DOHH2 (cell line): ENCODE measurements around the gene IRX3.

ENCODE experiments used
- H3F3A ChIP-seq: fragments of 200-600 bp; sonication (generic), shearing (Covaris generic); 2 replicates; pipeline ENCODE4 v1.6.0; 2016; ENCODE audit warnings: antibody characterized with exemption, mild to moderate bottlenecking; ENCODE audit not compliant: control insufficient read depth, insufficient read depth
- H3K27ac ChIP-seq: fragments of 200-600 bp; sonication (generic); 2 replicates; pipeline ENCODE4 v1.5.1; 2014; ENCODE audit warnings: low read depth, mild to moderate bottlenecking, low read length, moderate library complexity
- H3K27me3 ChIP-seq: fragments of 200-600 bp; sonication (generic); 2 replicates; pipeline ENCODE4 v1.6.1; 2014; ENCODE audit warnings: mild to moderate bottlenecking, low read length, mixed read lengths; ENCODE audit not compliant: control insufficient read depth
- H3K36me3 ChIP-seq: fragments of 200-600 bp; sonication (generic); 2 replicates; pipeline ENCODE4 v1.6.1; 2014; ENCODE audit warnings: mild to moderate bottlenecking, low read length, moderate library complexity, mixed read lengths; ENCODE audit not compliant: control insufficient read depth
- H3K4me1 ChIP-seq: fragments of 200-600 bp; sonication (generic); 2 replicates; pipeline ENCODE4 v1.6.1; 2014; ENCODE audit warnings: mild to moderate bottlenecking, low read length, mixed read lengths; ENCODE audit not compliant: control insufficient read depth
- H3K4me2 ChIP-seq: fragments of 200-600 bp; sonication (generic); 2 replicates; pipeline ENCODE4 v1.6.0; 2014; ENCODE audit warnings: mild to moderate bottlenecking, low read length, moderate library complexity
- H3K4me3 ChIP-seq: fragments of 200-600 bp; sonication (generic); 2 replicates; pipeline ENCODE4 v1.5.1; 2014; ENCODE audit warnings: mild to moderate bottlenecking, low read length, mixed read lengths
- H3K79me2 ChIP-seq: fragments of 200-600 bp; sonication (generic); 2 replicates; pipeline ENCODE4 v1.6.1; 2014; ENCODE audit warnings: mild to moderate bottlenecking, low read length, mixed read lengths; ENCODE audit not compliant: control insufficient read depth
- H3K9me2 ChIP-seq: fragments of 200-600 bp; sonication (generic); replicated peaks from 2 replicates; pipeline ENCODE4 v1.6.1; 2014; ENCODE audit warnings: mild to moderate bottlenecking, low read length, mixed read lengths; ENCODE audit not compliant: control insufficient read depth
- H3K9me3 ChIP-seq: fragments of 200-600 bp; sonication (generic); 2 replicates; pipeline ENCODE4 v1.6.1; 2014; ENCODE audit warnings: antibody characterized with exemption, low read length, mixed read lengths; ENCODE audit not compliant: control insufficient read depth, insufficient read depth
- H4K20me1 ChIP-seq: fragments of 200-600 bp; sonication (generic); 2 replicates; pipeline ENCODE4 v1.6.0; 2014; ENCODE audit warnings: low read depth, mild to moderate bottlenecking, antibody characterized with exemption, low read length, moderate library complexity; ENCODE audit not compliant: control insufficient read depth, insufficient read depth
- EZH2phosphoT487 ChIP-seq: fragments of 200-600 bp; sonication (generic); IDR thresholded peaks from 2 replicates; pipeline ENCODE4 v1.6.1; 2017; ENCODE audit warnings: borderline replicate concordance, mild to moderate bottlenecking, antibody characterized with exemption, low read length, moderate library complexity, mixed read lengths
- TF ChIP-seq, protein P1 (sequence below): fragments of 200-600 bp; sonication (generic); IDR thresholded peaks from one replicate; pipeline ENCODE4 v1.5.1; 2014; ENCODE audit warnings: antibody characterized with exemption, mild to moderate bottlenecking, low read depth, low read length; ENCODE audit not compliant: poor library complexity, severe bottlenecking

Gene IRX3

DNA sequence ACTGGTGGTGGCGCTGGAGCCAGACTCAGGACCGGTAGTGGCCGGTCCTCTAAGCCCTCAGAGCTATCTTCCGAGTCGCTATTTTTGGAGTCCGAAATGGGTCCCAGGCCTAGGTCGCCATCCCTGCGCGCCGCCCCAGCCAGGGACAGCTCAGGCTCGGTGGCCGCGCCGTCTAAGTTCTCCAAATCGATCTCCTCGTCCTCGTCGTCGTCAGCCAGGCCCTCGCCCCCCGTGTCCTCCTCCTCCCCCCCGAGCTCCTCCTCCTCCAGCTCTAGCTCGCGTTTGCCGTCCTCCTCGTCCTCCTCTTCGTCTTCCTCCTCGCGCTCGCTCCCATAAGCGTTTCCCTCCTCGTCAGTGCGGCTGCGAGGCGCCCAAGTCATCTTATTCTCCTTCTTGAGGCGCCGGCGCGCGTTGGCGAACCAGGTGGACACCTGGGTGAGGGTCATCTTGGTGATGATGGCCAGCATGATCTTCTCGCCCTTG, 1.6 kb downstream of the IRX3 start:
- Histone ChIP-seq H3K9me2 (no peaks in the 10 kb centered on the region), H3K4me2 (no peak overlapping the region), H3K36me3 (no peaks in the 10 kb centered on the region), H3K27ac (no peak overlapping the region), H4K20me1 (no peaks in the 10 kb centered on the region), H3K79me2 (no peaks in the 10 kb centered on the region), H3K4me1 (no peaks in the 10 kb centered on the region), H3K4me3 (no peak overlapping the region), H3K27me3 (no peaks in the 10 kb centered on the region), H3K9me3 (peaks cover 13% of the 10 kb centered on the region; the same call in 1 of the 2 replicates), H3F3A (no peaks in the 10 kb centered on the region)
- TF ChIP-seq, protein P1, sequence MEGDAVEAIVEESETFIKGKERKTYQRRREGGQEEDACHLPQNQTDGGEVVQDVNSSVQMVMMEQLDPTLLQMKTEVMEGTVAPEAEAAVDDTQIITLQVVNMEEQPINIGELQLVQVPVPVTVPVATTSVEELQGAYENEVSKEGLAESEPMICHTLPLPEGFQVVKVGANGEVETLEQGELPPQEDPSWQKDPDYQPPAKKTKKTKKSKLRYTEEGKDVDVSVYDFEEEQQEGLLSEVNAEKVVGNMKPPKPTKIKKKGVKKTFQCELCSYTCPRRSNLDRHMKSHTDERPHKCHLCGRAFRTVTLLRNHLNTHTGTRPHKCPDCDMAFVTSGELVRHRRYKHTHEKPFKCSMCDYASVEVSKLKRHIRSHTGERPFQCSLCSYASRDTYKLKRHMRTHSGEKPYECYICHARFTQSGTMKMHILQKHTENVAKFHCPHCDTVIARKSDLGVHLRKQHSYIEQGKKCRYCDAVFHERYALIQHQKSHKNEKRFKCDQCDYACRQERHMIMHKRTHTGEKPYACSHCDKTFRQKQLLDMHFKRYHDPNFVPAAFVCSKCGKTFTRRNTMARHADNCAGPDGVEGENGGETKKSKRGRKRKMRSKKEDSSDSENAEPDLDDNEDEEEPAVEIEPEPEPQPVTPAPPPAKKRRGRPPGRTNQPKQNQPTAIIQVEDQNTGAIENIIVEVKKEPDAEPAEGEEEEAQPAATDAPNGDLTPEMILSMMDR = no peak
- no peak for TF ChIP-seq EZH2phosphoT487

DNA sequence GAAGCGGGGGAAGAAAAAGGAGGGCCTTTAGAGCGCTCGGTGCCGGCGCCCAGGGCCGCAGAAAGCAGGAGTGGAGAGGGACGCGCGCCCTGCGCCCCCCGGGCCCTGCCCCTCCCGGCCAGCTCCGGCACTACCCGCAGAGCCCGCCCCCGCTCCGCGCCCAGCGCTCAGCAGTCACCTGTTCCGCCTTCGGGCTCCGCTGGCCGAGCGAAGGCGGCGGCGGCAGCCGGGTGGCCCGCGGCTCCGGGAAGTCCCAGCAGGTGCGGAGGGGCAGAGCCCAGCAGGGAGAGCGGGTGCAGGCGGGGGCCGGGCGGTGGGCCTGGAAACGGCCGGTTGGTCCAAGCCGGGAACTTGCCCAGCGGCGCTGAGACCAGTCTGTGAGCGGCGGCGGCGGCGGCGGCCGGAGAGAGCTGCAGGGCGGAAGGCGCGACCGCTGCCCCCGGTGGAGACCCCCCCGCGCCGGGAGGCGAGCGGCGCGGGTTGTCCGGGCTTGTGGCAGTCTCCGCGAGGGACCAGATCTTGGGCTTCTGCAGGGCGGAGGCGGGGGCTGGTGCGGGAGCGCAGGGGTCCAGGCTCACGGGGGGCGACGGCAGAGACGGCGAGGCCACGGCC, 2.2 kb downstream of the IRX3 start:
- Histone ChIP-seq H4K20me1 (no peaks in the 10 kb centered on the region), H3K4me1 (no peaks in the 10 kb centered on the region), H3K36me3 (no peaks in the 10 kb centered on the region), H3K9me2 (no peaks in the 10 kb centered on the region), H3K4me2 (no peak overlapping the region), H3K27ac (no peak overlapping the region), H3K9me3 (peaks cover 13% of the 10 kb centered on the region; the same call in 1 of the 2 replicates), H3K27me3 (no peaks in the 10 kb centered on the region), H3K4me3 (no peak overlapping the region), H3F3A (no peaks in the 10 kb centered on the region), H3K79me2 (no peaks in the 10 kb centered on the region)
- TF ChIP-seq, protein P1 = no peak
- TF ChIP-seq EZH2phosphoT487 = no peak

DNA sequence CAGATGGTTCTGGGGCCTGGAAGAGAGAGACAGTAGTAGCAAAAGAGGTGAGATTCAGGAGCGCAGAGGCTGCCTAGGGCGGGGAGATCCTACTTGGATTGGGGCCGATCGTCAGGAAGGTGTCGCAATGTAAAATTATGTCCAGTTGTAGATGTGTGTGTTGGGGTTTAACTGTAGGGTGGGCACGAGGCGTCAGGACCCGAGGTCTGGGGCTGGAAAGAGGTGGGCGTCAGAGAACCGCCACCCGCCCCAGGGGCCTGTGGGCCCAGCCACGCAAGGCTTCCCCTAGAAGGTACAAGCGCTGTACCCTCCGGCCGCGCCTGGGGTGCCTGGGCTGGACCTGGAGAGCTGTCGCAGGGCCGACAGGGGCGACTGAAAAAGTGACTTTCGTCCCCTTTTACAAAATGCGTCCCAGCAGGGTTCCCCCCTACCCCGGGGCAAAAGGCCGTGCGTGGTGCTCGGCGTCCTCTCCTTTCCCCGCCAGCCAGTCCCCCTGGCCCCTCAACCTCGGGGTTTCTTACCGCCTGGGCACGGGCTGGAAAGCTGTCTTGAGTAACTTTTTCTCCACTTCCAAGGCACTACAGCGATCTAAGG, 2.8 kb downstream of the IRX3 start:
- no peak for TF ChIP-seq EZH2phosphoT487
- TF ChIP-seq, protein P1 = no peak
- no peaks in the 10 kb centered on the region for H3K9me2 ChIP-seq
- no peaks in the 10 kb centered on the region for H3K27me3 ChIP-seq
- H3K4me2 ChIP-seq = no peak overlapping the region
- H3F3A ChIP-seq = no peaks in the 10 kb centered on the region
- no peak overlapping the region for H3K4me3 ChIP-seq
- no peaks in the 10 kb centered on the region for H3K36me3 ChIP-seq
- H3K79me2 ChIP-seq = no peaks in the 10 kb centered on the region
- no peak overlapping the region for H3K27ac ChIP-seq
- no peaks in the 10 kb centered on the region for H4K20me1 ChIP-seq
- H3K9me3 ChIP-seq = peaks cover 13% of the 10 kb centered on the region; the same call in 1 of the 2 replicates
- H3K4me1 ChIP-seq = no peaks in the 10 kb centered on the region
